ENCODE results near the gene PKD1. TPM values are rescaled to one million over a fixed set of nuclear protein-coding genes. Genes with fewer than 3 reads are reported as not detected.
"Not testable (repeated sequence)": the region's sequence is repeated elsewhere in the genome, so short reads cannot be mapped to it uniquely, and the experiment has no call there.

PKD1 gene
- total RNA-seq (ENCODE audit: unreplicated experiment): 628 TPM
- long read RNA-seq, transcript PKD1-208 (3 exons, 1,140 nt): major isoform, 5 of 33 reads
- long read RNA-seq, partial matches to known transcripts: 14 of 33 reads
- long read RNA-seq, other reads (novel, unspliced or antisense): 14 of 33 reads

GRCh38 chr16:2135770-2136490, at the start of gene PKD1:
Gene PKD1, minus strand, starts transcription at chr16:2135898. Its CDS starts 209 bp downstream, at chr16:2135689.
- H3K27ac Mint-ChIP-seq (ENCODE audit: unreplicated experiment): peak within 1 kb of the TSS; percentile 93
- peak within 1 kb of the TSS; percentile 96 for H3K4me3 Mint-ChIP-seq (ENCODE audit: unreplicated experiment)
- not testable (repeated sequence) for H3K36me3 Mint-ChIP-seq (ENCODE audit: unreplicated experiment); H3K9me3 Mint-ChIP-seq (ENCODE audit: unreplicated experiment); H3K4me1 Mint-ChIP-seq (ENCODE audit: low read depth, unreplicated experiment); H3K27me3 Mint-ChIP-seq (ENCODE audit: unreplicated experiment)
- peak; percentile 98 for DNase-seq

DNA sequence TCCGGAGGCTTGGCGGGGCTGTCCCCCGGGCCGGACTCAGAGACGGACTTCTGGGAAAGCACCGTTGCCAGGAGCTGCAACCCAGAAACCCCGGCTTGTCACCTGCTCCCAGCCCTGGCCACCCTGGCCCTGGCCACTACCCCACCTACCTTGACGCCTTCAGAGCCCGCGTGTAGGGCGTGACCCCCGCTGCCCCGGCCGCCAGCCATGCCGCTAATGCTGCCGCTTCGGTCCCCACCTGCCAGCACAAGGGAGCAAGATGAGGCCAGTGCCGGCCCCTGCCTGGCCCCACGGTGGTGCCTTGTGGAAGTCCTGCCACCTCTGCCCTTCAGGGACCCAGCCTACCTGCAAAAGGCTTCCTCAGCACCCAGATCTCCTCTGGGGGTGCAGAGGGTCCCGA, 49.3 kb upstream of the PKD1 start:
- H3K27ac Mint-ChIP-seq (ENCODE audit: unreplicated experiment): no peak overlapping the region
- H3K4me1 Mint-ChIP-seq (ENCODE audit: low read depth, unreplicated experiment): peaks cover 1% of the 10 kb centered on the region
- TF ChIP-seq, protein P1, sequence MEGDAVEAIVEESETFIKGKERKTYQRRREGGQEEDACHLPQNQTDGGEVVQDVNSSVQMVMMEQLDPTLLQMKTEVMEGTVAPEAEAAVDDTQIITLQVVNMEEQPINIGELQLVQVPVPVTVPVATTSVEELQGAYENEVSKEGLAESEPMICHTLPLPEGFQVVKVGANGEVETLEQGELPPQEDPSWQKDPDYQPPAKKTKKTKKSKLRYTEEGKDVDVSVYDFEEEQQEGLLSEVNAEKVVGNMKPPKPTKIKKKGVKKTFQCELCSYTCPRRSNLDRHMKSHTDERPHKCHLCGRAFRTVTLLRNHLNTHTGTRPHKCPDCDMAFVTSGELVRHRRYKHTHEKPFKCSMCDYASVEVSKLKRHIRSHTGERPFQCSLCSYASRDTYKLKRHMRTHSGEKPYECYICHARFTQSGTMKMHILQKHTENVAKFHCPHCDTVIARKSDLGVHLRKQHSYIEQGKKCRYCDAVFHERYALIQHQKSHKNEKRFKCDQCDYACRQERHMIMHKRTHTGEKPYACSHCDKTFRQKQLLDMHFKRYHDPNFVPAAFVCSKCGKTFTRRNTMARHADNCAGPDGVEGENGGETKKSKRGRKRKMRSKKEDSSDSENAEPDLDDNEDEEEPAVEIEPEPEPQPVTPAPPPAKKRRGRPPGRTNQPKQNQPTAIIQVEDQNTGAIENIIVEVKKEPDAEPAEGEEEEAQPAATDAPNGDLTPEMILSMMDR (IDR thresholded peaks at IDR 0.05; ENCODE audit: partially characterized antibody, unreplicated experiment): no peak
- H3K4me3 Mint-ChIP-seq (ENCODE audit: unreplicated experiment): no peak overlapping the region
- DNase-seq: no peak
- H3K9me3 Mint-ChIP-seq (ENCODE audit: unreplicated experiment): peaks cover 5% of the 10 kb centered on the region
- H3K36me3 Mint-ChIP-seq (ENCODE audit: unreplicated experiment): no peaks in the 10 kb centered on the region
- no peaks in the 10 kb centered on the region for H3K27me3 Mint-ChIP-seq (ENCODE audit: unreplicated experiment)

GRCh38 chr16:2184346-2184745, 48.6 kb upstream of the PKD1 start:
- Mint-ChIP-seq H3K4me1 (ENCODE audit: low read depth, unreplicated experiment) (peaks cover 1% of the 10 kb centered on the region), H3K27ac (ENCODE audit: unreplicated experiment) (no peak overlapping the region), H3K27me3 (ENCODE audit: unreplicated experiment) (no peaks in the 10 kb centered on the region), H3K4me3 (ENCODE audit: unreplicated experiment) (no peak overlapping the region), H3K9me3 (ENCODE audit: unreplicated experiment) (peaks cover 5% of the 10 kb centered on the region), H3K36me3 (ENCODE audit: unreplicated experiment) (no peaks in the 10 kb centered on the region)
- TF ChIP-seq, protein P1 (IDR thresholded peaks at IDR 0.05; ENCODE audit: partially characterized antibody, unreplicated experiment): no peak
- no peak for DNase-seq

DNA sequence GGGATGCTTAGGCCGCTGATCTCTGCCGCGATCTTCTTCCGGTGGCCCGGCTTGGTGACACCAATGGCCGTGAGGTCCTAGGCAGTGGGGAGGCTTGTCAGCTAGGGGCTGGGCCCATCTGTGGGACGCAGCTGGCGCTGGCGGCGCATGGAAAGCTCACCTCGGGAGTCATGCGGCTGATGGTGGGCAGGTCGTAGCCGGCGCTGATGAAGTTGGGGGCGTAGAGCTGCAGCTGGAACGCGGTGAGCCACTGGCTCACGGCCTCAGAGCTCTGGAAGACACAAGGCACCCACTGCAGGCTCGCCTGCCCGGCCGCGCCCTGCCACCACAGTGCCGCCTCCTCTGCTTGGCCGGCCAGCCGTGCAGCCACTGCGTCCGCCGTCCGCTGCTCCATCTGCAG, 48.0 kb upstream of the PKD1 start:
- no peaks in the 10 kb centered on the region for H3K36me3 Mint-ChIP-seq (ENCODE audit: unreplicated experiment)
- H3K27ac Mint-ChIP-seq (ENCODE audit: unreplicated experiment): no peak overlapping the region
- TF ChIP-seq, protein P1 (IDR thresholded peaks at IDR 0.05; ENCODE audit: partially characterized antibody, unreplicated experiment): no peak
- H3K4me3 Mint-ChIP-seq (ENCODE audit: unreplicated experiment): no peak overlapping the region
- peaks cover 1% of the 10 kb centered on the region for H3K4me1 Mint-ChIP-seq (ENCODE audit: low read depth, unreplicated experiment)
- peaks cover 5% of the 10 kb centered on the region for H3K9me3 Mint-ChIP-seq (ENCODE audit: unreplicated experiment)
- no peak for DNase-seq
- no peaks in the 10 kb centered on the region for H3K27me3 Mint-ChIP-seq (ENCODE audit: unreplicated experiment)

DNA sequence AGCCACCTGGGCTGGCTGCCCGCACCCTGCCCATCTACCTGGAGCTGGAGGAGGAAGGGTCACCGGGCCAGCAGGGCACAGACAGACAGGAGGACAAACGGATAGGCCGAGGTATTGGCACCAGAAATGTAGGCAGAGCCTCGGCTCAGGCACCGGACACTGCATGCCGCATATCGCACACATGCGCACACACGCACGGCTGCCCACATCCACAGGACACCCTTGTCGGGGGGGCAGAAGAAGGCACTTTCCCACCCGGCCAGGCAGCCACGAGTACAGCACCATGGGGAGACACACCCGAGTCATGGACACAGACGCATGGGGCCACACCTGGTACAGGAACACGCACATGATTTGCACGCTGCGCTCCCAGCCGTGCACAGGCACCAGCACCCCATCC, 46.3 kb upstream of the PKD1 start:
- H3K4me1 Mint-ChIP-seq (ENCODE audit: low read depth, unreplicated experiment): peaks cover 1% of the 10 kb centered on the region
- H3K36me3 Mint-ChIP-seq (ENCODE audit: unreplicated experiment): no peaks in the 10 kb centered on the region
- H3K9me3 Mint-ChIP-seq (ENCODE audit: unreplicated experiment): peaks cover 5% of the 10 kb centered on the region
- no peaks in the 10 kb centered on the region for H3K27me3 Mint-ChIP-seq (ENCODE audit: unreplicated experiment)
- TF ChIP-seq, protein P1 (IDR thresholded peaks at IDR 0.05; ENCODE audit: partially characterized antibody, unreplicated experiment): no peak
- no peak for DNase-seq
- H3K4me3 Mint-ChIP-seq (ENCODE audit: unreplicated experiment): no peak overlapping the region
- H3K27ac Mint-ChIP-seq (ENCODE audit: unreplicated experiment): peak overlapping the region; percentile 19
